Spleen (tissue), 11 donors: ENCODE measurements around the gene EEF2. TPM values are rescaled to one million over a fixed set of nuclear protein-coding genes. Genes with fewer than 3 reads are reported as not detected.
"Not testable (repeated sequence)": the region's sequence is repeated elsewhere in the genome, so short reads cannot be mapped to it uniquely, and the experiment has no call there.

Experiments used
- DNase-seq: peaks from one replicate; pipeline ENCODE4 v3.0.0-alpha.2; 2020
- H3K27ac ChIP-seq, 8 donors: fragments of 200-600 bp; sonication (generic) in 7 of 8; 1 replicate in 4 of 8; 2 replicates in 4 of 8; pipeline versions ENCODE4 v1.5.0 to v1.8.0; 2016 to 2021; ENCODE audit warnings: inconsistent platforms in 4 of 8, mild to moderate bottlenecking in 4 of 8, moderate library complexity in 1 of 8
- H3K27me3 ChIP-seq, 7 donors: fragments of 200-600 bp; sonication (generic) in 6 of 7; replicated peaks in 1 of 7; 1 replicate in 4 of 7; 2 replicates in 3 of 7; pipeline versions ENCODE4 v1.5.0 to v1.8.0; 2016 to 2021; ENCODE audit warnings: inconsistent platforms in 3 of 7, mild to moderate bottlenecking in 1 of 7
- H3K36me3 ChIP-seq, 6 donors: fragments of 200-600 bp; sonication (generic) in 5 of 6; 1 replicate in 4 of 6; 2 replicates in 2 of 6; pipeline versions ENCODE4 v1.5.0 to v1.8.0; 2016 to 2021; ENCODE audit warnings: inconsistent platforms in 2 of 6
- H3K4me1 ChIP-seq, 6 donors: fragments of 200-600 bp; sonication (generic) in 5 of 6; 1 replicate in 3 of 6; 2 replicates in 3 of 6; pipeline versions ENCODE4 v1.5.0 to v1.8.0; 2016 to 2021; ENCODE audit warnings: inconsistent platforms in 3 of 6
- H3K4me3 ChIP-seq, 8 donors: fragments of 200-600 bp; sonication (generic) in 7 of 8; 1 replicate in 4 of 8; 2 replicates in 4 of 8; pipeline versions ENCODE4 v1.5.0 to v1.8.0; 2016 to 2021; ENCODE audit warnings: inconsistent platforms in 4 of 8, mild to moderate bottlenecking in 4 of 8, moderate library complexity in 2 of 8
- H3K9me3 ChIP-seq, 8 donors: fragments of 200-600 bp; sonication (generic) in 7 of 8; 1 replicate in 4 of 8; 2 replicates in 4 of 8; pipeline versions ENCODE4 v1.5.0 to v1.8.0; 2016 to 2021; ENCODE audit warnings: inconsistent platforms in 4 of 8
- POLR2A ChIP-seq, 3 donors: fragments of 450-650 bp; IDR thresholded peaks; one replicate each; pipeline ENCODE4 v1.5.1; 2017; ENCODE audit warnings: antibody characterized with exemption in 3 of 3, mild to moderate bottlenecking in 1 of 3
- POLR2AphosphoS5 ChIP-seq, 3 donors: sonication (generic); formaldehyde crosslinking; IDR thresholded peaks; one replicate each; pipeline ENCODE4 v1.5.1; 2017; ENCODE audit warnings: antibody characterized with exemption in 3 of 3
- WGBS, 5 donors: extraction: QIAGEN DNeasy Blood & Tissue Kit in 3 of 5; methylation state at CpG; one replicate each; pipeline versions ENCODE4 v1.1.5 to v1.1.7; 2013 to 2018; 5-methylcytosine and 5-hydroxymethylcytosine counted together
- intact Hi-C: fragments of 100-400 bp; cut with DNase I; formaldehyde crosslinking; loops from one replicate; pipeline ENCODE4 v1.15.0; 2023; ENCODE audit warnings: low total_unique reads
- polyA plus RNA-seq, 3 donors: library from polyadenylated mRNA; stranded (reverse); fragments of 200-250 nt; gene quantifications; one replicate each; pipeline ENCODE4 v1.2.1, GENCODE V29; 2013
- total RNA-seq, 7 donors: library from RNA; depleted of rRNA in 3 of 7; stranded (reverse); fragments of >200 nt in 3 of 7; fragmentation: NEBNext Ultra II Directional in 4 of 7; extraction: Animal tissue kit (Norgen Biotek cat#: 25700) in 4 of 7; gene quantifications; one replicate each; pipeline versions ENCODE4 v1.1.0 to v1.2.1, GENCODE V29; 2016 to 2021
- TF ChIP-seq, protein P1 (sequence below), 11 experiments: fragments of 200-600 bp in 7 of 11; fragments of 450-650 bp in 4 of 11; sonication (generic) in 4 of 11; IDR thresholded peaks in 8 of 11; conservative IDR thresholded peaks in 3 of 11; 1 replicate in 7 of 11; 2 replicates in 4 of 11; pipeline versions ENCODE4 v1.4.0 to v1.8.0; 2016 to 2021; ENCODE audit warnings: antibody characterized with exemption in 11 of 11, inconsistent platforms in 4 of 11, mild to moderate bottlenecking in 1 of 11
- donor health status: healthy with polysubstance abuse.
- donor health status: DM: no; HTN: no; CAD: no; lungs with moderate emphysema.
- donor health status: DM: no; HTN: no; CAD: no.
- donor health status: Bipolar disorder and iron deficiency.
- donor health status: healthy.
- donor health status: DM: no; HTN: no; CAD: no.
- donor health status: DM: yes; HTN: yes; CAD: no.

Gene EEF2
- total and polyA plus RNA-seq, 10 donors, result 565 to 1,961 (median 1,262) TPM

DNA sequence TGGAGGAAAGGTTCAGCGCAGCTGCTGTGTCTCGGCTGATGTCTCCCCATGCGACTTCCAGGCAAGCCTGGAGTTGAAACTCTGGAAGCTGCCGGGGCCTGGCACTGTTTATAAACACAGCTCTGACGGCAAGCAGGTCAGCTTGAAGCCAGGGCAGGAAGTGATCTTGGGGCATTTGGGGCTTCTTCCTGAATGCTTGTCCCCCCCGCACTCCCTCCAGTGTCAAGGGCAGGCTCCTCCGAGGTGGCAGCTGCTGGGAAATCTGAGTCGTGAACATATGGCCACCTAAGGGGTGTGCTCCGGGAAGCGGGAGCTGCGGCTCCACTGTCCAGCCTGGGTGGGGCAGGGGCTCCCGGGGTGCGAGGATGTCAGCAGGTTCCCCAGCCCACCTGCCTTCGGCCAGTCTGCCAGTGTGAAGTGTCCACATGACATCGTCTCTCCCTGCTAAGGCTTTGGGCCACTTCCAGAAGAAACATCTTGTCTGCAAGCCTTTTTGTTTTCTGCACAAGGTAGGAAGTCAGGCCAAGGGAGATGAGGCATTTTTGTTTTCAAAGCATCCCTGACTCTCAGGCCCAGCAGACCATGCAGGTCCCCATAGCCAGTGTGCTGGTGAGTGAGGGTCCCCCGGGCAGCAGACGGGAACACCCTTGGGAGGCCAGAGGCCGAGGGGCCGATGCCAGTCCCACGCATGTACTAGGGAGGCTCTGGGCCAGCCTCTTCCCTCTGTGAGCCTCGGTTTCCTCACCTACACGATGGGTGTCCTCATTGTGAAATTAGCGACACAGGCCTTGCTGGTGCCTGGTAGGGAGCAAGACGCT, 24.9 kb upstream of the EEF2 start:
- WGBS, 5 donors, result 66 to 82% (median 76%) methylated on average over 16 to 24 of the region's 24 CpGs
- no peaks in the 10 kb centered on the region for H3K27me3 ChIP-seq
- peak overlapping the region in 2 of 8 donors; percentile 15 to 23 for H3K27ac ChIP-seq
- DNase-seq, result no peak
- intact Hi-C loops, result loop anchor here (10.0 kb wide), 1 partner anchor 55 kb away; the partner anchor contains the start of gene ZBTB7A
- no peaks in the 10 kb centered on the region for H3K9me3 ChIP-seq
- no peak for TF ChIP-seq POLR2AphosphoS5 (IDR thresholded peaks at IDR 0.05)
- TF ChIP-seq, protein P1, sequence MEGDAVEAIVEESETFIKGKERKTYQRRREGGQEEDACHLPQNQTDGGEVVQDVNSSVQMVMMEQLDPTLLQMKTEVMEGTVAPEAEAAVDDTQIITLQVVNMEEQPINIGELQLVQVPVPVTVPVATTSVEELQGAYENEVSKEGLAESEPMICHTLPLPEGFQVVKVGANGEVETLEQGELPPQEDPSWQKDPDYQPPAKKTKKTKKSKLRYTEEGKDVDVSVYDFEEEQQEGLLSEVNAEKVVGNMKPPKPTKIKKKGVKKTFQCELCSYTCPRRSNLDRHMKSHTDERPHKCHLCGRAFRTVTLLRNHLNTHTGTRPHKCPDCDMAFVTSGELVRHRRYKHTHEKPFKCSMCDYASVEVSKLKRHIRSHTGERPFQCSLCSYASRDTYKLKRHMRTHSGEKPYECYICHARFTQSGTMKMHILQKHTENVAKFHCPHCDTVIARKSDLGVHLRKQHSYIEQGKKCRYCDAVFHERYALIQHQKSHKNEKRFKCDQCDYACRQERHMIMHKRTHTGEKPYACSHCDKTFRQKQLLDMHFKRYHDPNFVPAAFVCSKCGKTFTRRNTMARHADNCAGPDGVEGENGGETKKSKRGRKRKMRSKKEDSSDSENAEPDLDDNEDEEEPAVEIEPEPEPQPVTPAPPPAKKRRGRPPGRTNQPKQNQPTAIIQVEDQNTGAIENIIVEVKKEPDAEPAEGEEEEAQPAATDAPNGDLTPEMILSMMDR (IDR thresholded peaks at IDR 0.05 in 8 of 11, conservative IDR thresholded peaks at IDR 0.05 in 3 of 11), result no peak
- TF ChIP-seq POLR2A (IDR thresholded peaks at IDR 0.05), result no peak
- peaks cover 27 to 87% (median 64%) of the 10 kb centered on the region in 6 donors for H3K4me1 ChIP-seq
- peaks cover 0 to 52% (median 30%) of the 10 kb centered on the region in 6 donors for H3K36me3 ChIP-seq
- H3K4me3 ChIP-seq, result peak overlapping the region in 1 of 8 donors; percentile 25

DNA sequence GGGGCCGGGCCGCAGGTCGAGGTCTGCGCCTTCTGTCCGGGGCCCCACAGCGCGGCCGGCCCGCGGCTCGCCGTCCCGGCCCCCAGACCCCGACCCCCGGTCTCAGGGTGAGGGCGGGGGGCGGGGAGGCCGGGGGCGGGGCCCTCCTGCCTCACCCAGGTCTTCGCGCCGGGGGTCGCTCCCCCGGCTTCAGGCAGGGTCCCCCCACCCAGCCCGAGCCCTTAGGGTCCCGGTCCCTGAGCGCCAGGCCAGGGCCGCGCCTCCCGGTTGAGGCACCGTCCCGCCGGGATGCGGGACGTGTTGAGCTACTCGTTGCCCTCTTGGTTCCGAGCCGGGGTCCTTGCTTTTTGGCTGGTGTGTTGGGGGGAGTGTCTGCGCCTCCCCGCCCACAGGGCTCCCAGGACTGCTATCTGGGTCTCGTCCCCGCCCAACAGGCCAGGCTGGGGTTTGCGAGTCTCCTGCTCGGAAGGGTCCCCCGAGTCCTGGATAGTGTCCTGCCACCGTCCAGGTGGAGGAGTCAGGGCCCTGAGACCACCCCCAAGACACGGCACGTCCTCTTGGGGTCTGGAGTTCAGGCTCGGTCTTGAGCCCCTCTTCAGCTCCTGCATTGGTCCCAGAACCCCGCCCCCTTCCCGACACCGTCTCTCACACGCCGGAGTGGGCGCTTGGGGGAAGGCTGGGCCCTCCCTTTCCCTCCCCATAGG, 22.7 kb upstream of the EEF2 start:
- TF ChIP-seq POLR2AphosphoS5 (IDR thresholded peaks at IDR 0.05) (peak in 1 of 3 donors; percentile 8), POLR2A (IDR thresholded peaks at IDR 0.05) (no peak)
- H3K9me3 ChIP-seq, result no peaks in the 10 kb centered on the region
- H3K4me3 ChIP-seq, result peak overlapping the region; percentile 58 to 100 (median 96)
- peak overlapping the region; percentile 68 to 93 (median 88) for H3K27ac ChIP-seq
- 0 to 2% (median 1%) methylated on average over 9 to 55 of the region's 55 CpGs for WGBS, 5 donors
- no peaks in the 10 kb centered on the region for H3K27me3 ChIP-seq
- intact Hi-C loops, result loop anchor here (10.0 kb wide), 1 partner anchor 57 kb away; the partner anchor contains the start of gene ZBTB7A
- H3K36me3 ChIP-seq, result peaks cover 0 to 30% (median 10%) of the 10 kb centered on the region in 6 donors
- peak; percentile 86 for DNase-seq
- H3K4me1 ChIP-seq, result peaks cover 21 to 65% (median 47%) of the 10 kb centered on the region in 6 donors

DNA sequence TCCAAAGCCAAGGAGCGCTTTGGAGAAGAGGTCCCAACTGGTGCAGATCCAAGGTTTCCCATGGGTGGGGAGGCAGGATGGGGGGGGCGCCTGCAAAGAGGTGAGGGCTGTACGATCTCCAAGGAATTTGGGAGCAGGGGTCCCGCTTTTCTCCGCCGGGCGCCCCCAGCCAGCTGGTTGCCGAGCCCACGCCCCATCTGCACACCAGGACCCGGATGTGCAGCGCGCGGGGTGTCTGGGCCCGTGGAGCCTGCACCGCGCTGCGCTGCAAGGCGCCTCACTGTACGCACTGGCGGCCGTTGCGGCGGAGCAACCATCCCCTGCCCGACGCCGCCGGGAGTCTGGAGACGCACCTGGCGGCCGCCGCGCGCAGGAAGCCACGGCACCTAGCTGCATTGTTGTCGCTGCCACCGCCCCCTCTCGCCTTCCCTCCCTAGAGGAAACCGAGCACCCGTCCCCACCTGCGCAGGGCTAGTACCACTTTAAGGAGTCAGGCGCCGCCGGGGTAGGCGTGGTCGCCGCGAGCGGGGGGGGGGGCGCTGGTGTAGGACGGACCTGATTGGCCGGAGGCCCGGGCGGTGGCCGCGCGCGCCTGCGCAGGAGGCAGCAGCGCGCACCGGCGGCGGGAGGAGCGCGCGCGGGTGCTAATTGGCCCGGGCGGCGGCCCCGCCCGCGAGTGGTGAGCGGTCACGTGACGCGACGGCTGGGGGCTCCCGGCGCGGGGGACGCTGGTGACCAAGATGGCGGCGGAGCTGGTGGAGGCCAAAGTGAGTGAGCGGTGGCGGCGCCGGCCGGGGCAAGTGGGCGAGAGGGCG, 22.0 kb upstream of the EEF2 start, which contains the start of gene PIAS4:
TSS of gene PIAS4 (plus strand) at position 716 of the 815 bp plus-strand sequence. CDS start at position 741, 25 bp downstream.
- peak; percentile 99 for DNase-seq
- intact Hi-C loops, result loop anchor here (10.0 kb wide), 1 partner anchor 58 kb away; the partner anchor contains the start of gene ZBTB7A
- Histone ChIP-seq H3K27ac (peak within 1 kb of the TSS; percentile 70 to 93 (median 88)), H3K9me3 (no peaks in the 10 kb centered on the region), H3K27me3 (no peaks in the 10 kb centered on the region), H3K4me1 (peaks cover 21 to 57% (median 46%) of the 10 kb centered on the region in 6 donors), H3K36me3 (peaks cover 0 to 22% (median 5%) of the 10 kb centered on the region in 6 donors), H3K4me3 (peak within 1 kb of the TSS; percentile 58 to 100 (median 96))
- peak in 1 of 3 donors; percentile 58 for TF ChIP-seq POLR2A (IDR thresholded peaks at IDR 0.05)
- TF ChIP-seq POLR2AphosphoS5 (IDR thresholded peaks at IDR 0.05), result peak; percentile 84 to 89 (median 88)
- TF ChIP-seq, protein P1 (IDR thresholded peaks at IDR 0.05 in 8 of 11, conservative IDR thresholded peaks at IDR 0.05 in 3 of 11), result peak in 5 of 11 experiments; percentile 10 to 42 (median 34)
- WGBS, 5 donors, result 0 to 1% (median 1%) methylated on average over 24 to 91 of the region's 91 CpGs

DNA sequence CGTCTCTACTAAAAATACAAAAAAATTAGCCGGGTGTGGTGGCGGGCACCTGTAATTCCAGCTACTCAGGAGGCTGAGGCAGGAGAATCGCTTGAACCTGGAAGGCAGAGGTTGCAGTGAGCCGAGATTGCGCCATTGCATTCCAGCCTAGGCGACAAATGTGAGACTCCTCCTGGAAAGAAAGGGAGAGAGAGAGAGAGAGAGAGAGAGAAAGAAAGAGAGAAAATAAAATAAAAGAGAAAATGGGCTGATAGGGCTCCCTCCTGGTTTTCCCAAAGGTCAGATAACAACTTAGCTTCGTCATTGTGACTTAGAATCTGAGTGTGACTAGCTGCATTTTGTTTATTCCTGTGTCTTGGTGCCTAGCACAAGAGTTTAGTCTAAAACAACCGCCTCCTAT, 20.2 kb upstream of the EEF2 start:
- H3K9me3 ChIP-seq, H3K27me3 ChIP-seq, H3K27ac ChIP-seq, H3K4me3 ChIP-seq, DNase-seq, H3K36me3 ChIP-seq: not testable (repeated sequence)
- 95 to 97% (median 96%) methylated on average over 9 of the region's 9 CpGs for WGBS, 5 donors
- intact Hi-C loops, result loop anchor here (10.0 kb wide), 1 partner anchor 59 kb away; the partner anchor contains the start of gene ZBTB7A
- H3K4me1 ChIP-seq, result peaks cover 16 to 43% (median 36%) of the 10 kb centered on the region in 6 donors

DNA sequence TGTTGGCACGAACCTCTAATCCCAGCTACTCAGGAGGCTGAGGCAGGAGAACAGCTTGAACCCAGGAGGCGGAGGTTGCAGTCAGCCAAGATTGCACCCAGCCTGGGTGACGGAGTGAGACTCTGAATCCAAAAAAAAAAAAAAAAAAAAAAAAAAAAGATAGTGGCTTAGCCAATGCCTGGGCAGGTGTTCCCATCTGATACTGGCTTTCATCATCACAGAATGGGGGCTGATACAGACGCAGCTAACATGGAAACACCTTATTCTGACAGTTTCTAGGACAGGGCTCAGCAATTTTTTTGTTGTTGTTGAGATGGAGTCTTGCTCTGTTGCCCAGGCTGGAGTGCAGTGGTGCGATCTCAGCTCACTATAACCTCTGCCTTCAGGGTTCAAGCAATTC, 15.5 kb upstream of the EEF2 start:
- not testable (repeated sequence) for H3K36me3 ChIP-seq, H3K4me1 ChIP-seq, H3K9me3 ChIP-seq, H3K4me3 ChIP-seq, H3K27me3 ChIP-seq, DNase-seq, H3K27ac ChIP-seq
- WGBS, 5 donors, result 85 to 96% (median 90%) methylated on average over 5 of the region's 5 CpGs
- intact Hi-C loops, result loop anchor here (10.0 kb wide), 1 partner anchor 64 kb away; the partner anchor contains the start of gene ZBTB7A

DNA sequence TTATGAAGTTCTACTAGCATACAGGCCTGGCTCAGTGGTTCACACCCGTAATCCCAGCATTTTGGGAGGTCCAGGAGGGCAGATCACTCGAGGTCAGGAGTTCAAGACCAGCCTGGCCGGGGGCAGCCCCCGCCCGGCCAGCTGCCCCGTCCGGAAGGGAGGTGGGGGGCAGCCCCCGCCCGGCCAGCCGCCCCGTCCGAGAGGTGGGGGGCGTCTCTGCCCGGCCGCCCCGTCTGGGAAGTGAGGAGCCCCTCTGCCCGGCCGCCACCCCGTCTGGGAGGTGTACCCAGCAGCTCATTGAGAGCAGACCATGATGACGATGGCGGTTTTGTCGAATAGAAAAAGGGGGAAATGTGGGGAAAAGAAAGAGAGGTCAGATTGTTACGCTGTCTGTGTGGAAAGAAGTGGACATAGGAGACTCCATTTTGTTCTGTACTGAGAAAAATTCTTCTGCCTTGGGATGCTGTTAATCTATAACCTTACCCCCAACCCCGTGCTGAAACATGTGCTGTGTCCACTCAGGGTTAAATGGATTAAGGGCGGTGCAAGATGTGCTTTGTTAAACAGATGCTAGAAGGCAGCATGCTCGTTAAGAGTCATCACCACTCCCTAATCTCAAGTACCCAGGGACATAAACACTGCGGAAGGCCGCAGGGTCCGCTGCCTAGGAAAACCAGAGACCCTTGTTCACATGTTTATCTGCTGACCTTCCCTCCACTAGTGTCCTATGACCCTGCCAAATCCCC, 13.6 kb upstream of the EEF2 start:
- 77 to 93% (median 88%) methylated on average over 21 to 29 of the region's 29 CpGs for WGBS, 5 donors
- not testable (repeated sequence) for H3K27ac ChIP-seq, H3K36me3 ChIP-seq, H3K4me1 ChIP-seq, H3K9me3 ChIP-seq, H3K27me3 ChIP-seq, DNase-seq, H3K4me3 ChIP-seq
- intact Hi-C loops, result loop anchor here (10.0 kb wide), 1 partner anchor 186 kb away; the partner anchor contains the start of genes ANKRD24 and SIRT6
